ENCODE results near the gene PRDM9. TPM values are rescaled to one million over a fixed set of nuclear protein-coding genes. Genes with fewer than 3 reads are reported as not detected.
"Not testable (repeated sequence)": the region's sequence is repeated elsewhere in the genome, so short reads cannot be mapped to it uniquely, and the experiment has no call there.

PRDM9 gene
- total and polyA plus RNA-seq, 9 of the 15 experiments (the other 6 are each of a cell fraction or from before 2014, with no cell fraction given), result 0.03 to 1.2 (median 0.47) TPM

DNA sequence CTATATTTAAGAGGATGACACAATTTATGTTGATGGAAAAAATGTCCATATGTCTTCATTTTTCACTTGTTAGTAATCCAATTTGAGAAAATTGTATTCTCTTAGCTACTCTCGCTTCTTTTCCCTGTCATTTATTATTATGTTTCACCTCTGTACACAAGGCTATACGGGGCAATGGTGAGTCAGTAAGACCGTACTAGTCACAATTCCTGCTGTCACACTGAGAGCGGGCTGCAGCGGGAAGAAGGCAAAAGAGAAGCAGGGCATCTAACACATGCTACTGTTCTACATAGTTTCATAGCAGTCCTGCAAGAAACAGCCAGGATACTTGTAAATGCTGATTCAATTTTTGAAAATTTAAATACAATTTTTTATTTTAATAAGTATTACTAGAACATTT is 23.3 kb upstream of the PRDM9 start:
- no peak overlapping the region for H3K4me3 ChIP-seq
- H3K27me3 ChIP-seq (ENCODE audit: control insufficient read depth in 2 of 2, insufficient read depth in 2 of 2, low read length in 2 of 2), result no peaks in the 10 kb centered on the region
- H3K4me1 ChIP-seq (replicated peaks in 1 of 2; ENCODE audit: control insufficient read depth in 2 of 2, insufficient read depth in 2 of 2, low read length in 2 of 2), result no peaks in the 10 kb centered on the region
- no peak overlapping the region for H3K9ac ChIP-seq (ENCODE audit: insufficient read depth in 1 of 2, low read depth in 2 of 2, low read length in 2 of 2)
- no peak overlapping the region for H2AFZ ChIP-seq (ENCODE audit: low read depth, low read length)
- FAIRE-seq (no peak), DNase-seq (ENCODE audit: extremely low read depth in 1 of 4, low spot score in 3 of 4) (no peak), ATAC-seq (no peak)
- in situ Hi-C loops (cut with MboI) (no loop called here), intact Hi-C loops (cut with micrococcal nuclease) (no loop called here)
- H3K79me2 ChIP-seq (ENCODE audit: control insufficient read depth, insufficient read depth, low read length), result no peaks in the 10 kb centered on the region
- H3K27ac ChIP-seq (ENCODE audit: extremely low read depth, low read depth, low read length), result no peak overlapping the region
- no peak overlapping the region for H3K4me2 ChIP-seq (ENCODE audit: insufficient read depth, low read length)
- TF ChIP-seq MTA1 (IDR thresholded peaks at IDR 0.05; ENCODE audit: borderline replicate concordance), result no peak
- no peak for TF ChIP-seq KLF16 (IDR thresholded peaks at IDR 0.05)
- TF ChIP-seq FOXJ2 (tag; IDR thresholded peaks at IDR 0.05), result no peak
- BruUV-seq (replicated peaks), result no TSS peak
- no peaks in the 10 kb centered on the region for H3K36me3 ChIP-seq (ENCODE audit: control insufficient read depth, insufficient read depth, low read length)
- H4K20me1 ChIP-seq (replicated peaks; ENCODE audit: control insufficient read depth, insufficient read depth, low read length), result no peaks in the 10 kb centered on the region
- ChIA-PET CTCF (ENCODE audit: low intra/inter-chr PET ratio) (no interaction called here), POLR2A (no interaction called here)
- H3K9me3 ChIP-seq (replicated peaks; ENCODE audit: control insufficient read depth, insufficient read depth, low read depth, low read length), result 0 out of 2 replicates have a peak, but pooled peaks cover 1% of the 10 kb centered on the region
- under 1% methylated on average over 5 of the region's 5 CpGs for WGBS (ENCODE audit: insufficient coverage, low coverage, missing lambda C conversion rate)
- no peaks in the 10 kb centered on the region for H3K9me1 ChIP-seq (ENCODE audit: control insufficient read depth, insufficient read depth, low read length)

GRCh38 chr5:23486227-23486626 is 21.2 kb upstream of the PRDM9 start:
- H2AFZ ChIP-seq (ENCODE audit: low read depth, low read length); H3K9me3 ChIP-seq (replicated peaks; ENCODE audit: control insufficient read depth, insufficient read depth, low read depth, low read length); H3K79me2 ChIP-seq (ENCODE audit: control insufficient read depth, insufficient read depth, low read length); H3K4me3 ChIP-seq; ATAC-seq; H3K36me3 ChIP-seq (ENCODE audit: control insufficient read depth, insufficient read depth, low read length); H4K20me1 ChIP-seq (replicated peaks; ENCODE audit: control insufficient read depth, insufficient read depth, low read length); CTCF ChIA-PET (ENCODE audit: low intra/inter-chr PET ratio); BruUV-seq (replicated peaks); H3K9ac ChIP-seq (ENCODE audit: insufficient read depth in 1 of 2, low read depth in 2 of 2, low read length in 2 of 2); H3K4me1 ChIP-seq (replicated peaks in 1 of 2; ENCODE audit: control insufficient read depth in 2 of 2, insufficient read depth in 2 of 2, low read length in 2 of 2); DNase-seq (ENCODE audit: extremely low read depth in 1 of 4, low spot score in 3 of 4); in situ Hi-C loops (cut with MboI); intact Hi-C loops (cut with micrococcal nuclease); H3K9me1 ChIP-seq (ENCODE audit: control insufficient read depth, insufficient read depth, low read length); H3K27ac ChIP-seq (ENCODE audit: extremely low read depth, low read depth, low read length); FAIRE-seq; H3K4me2 ChIP-seq (ENCODE audit: insufficient read depth, low read length); H3K27me3 ChIP-seq (ENCODE audit: control insufficient read depth in 2 of 2, insufficient read depth in 2 of 2, low read length in 2 of 2); POLR2A ChIA-PET: not testable (repeated sequence)
- WGBS (ENCODE audit: insufficient coverage, low coverage, missing lambda C conversion rate), result 3% methylated on average over 2 of the region's 2 CpGs
